ENCODE measurements around the gene HSH2D. TPM values are rescaled to one million over a fixed set of nuclear protein-coding genes. Genes with fewer than 3 reads are reported as not detected.

Gene HSH2D
- total and polyA plus RNA-seq, 9 of the 15 experiments (the other 6 are each of a cell fraction or from before 2014, with no cell fraction given) = 0.03 to 1.1 (median 0.35) TPM; not detected in 1

GRCh38 chr19:16185123-16185767, 41.8 kb downstream of the HSH2D start, which contains the start of gene FAM32A (continued):
- TF ChIP-seq, protein P1, sequence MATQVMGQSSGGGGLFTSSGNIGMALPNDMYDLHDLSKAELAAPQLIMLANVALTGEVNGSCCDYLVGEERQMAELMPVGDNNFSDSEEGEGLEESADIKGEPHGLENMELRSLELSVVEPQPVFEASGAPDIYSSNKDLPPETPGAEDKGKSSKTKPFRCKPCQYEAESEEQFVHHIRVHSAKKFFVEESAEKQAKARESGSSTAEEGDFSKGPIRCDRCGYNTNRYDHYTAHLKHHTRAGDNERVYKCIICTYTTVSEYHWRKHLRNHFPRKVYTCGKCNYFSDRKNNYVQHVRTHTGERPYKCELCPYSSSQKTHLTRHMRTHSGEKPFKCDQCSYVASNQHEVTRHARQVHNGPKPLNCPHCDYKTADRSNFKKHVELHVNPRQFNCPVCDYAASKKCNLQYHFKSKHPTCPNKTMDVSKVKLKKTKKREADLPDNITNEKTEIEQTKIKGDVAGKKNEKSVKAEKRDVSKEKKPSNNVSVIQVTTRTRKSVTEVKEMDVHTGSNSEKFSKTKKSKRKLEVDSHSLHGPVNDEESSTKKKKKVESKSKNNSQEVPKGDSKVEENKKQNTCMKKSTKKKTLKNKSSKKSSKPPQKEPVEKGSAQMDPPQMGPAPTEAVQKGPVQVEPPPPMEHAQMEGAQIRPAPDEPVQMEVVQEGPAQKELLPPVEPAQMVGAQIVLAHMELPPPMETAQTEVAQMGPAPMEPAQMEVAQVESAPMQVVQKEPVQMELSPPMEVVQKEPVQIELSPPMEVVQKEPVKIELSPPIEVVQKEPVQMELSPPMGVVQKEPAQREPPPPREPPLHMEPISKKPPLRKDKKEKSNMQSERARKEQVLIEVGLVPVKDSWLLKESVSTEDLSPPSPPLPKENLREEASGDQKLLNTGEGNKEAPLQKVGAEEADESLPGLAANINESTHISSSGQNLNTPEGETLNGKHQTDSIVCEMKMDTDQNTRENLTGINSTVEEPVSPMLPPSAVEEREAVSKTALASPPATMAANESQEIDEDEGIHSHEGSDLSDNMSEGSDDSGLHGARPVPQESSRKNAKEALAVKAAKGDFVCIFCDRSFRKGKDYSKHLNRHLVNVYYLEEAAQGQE (IDR thresholded peaks at IDR 0.05; ENCODE audit: borderline replicate concordance) = no peak
- TF ChIP-seq, protein P1 (CRISPR knock-in tag; IDR thresholded peaks at IDR 0.05; ENCODE audit: low read depth) = no peak
- TF ChIP-seq CTCFL (IDR thresholded peaks at IDR 0.05; ENCODE audit: borderline replicate concordance, insufficient read depth, low read depth, low read length, poor library complexity, severe bottlenecking) = no peak
- TF ChIP-seq, protein P2, sequence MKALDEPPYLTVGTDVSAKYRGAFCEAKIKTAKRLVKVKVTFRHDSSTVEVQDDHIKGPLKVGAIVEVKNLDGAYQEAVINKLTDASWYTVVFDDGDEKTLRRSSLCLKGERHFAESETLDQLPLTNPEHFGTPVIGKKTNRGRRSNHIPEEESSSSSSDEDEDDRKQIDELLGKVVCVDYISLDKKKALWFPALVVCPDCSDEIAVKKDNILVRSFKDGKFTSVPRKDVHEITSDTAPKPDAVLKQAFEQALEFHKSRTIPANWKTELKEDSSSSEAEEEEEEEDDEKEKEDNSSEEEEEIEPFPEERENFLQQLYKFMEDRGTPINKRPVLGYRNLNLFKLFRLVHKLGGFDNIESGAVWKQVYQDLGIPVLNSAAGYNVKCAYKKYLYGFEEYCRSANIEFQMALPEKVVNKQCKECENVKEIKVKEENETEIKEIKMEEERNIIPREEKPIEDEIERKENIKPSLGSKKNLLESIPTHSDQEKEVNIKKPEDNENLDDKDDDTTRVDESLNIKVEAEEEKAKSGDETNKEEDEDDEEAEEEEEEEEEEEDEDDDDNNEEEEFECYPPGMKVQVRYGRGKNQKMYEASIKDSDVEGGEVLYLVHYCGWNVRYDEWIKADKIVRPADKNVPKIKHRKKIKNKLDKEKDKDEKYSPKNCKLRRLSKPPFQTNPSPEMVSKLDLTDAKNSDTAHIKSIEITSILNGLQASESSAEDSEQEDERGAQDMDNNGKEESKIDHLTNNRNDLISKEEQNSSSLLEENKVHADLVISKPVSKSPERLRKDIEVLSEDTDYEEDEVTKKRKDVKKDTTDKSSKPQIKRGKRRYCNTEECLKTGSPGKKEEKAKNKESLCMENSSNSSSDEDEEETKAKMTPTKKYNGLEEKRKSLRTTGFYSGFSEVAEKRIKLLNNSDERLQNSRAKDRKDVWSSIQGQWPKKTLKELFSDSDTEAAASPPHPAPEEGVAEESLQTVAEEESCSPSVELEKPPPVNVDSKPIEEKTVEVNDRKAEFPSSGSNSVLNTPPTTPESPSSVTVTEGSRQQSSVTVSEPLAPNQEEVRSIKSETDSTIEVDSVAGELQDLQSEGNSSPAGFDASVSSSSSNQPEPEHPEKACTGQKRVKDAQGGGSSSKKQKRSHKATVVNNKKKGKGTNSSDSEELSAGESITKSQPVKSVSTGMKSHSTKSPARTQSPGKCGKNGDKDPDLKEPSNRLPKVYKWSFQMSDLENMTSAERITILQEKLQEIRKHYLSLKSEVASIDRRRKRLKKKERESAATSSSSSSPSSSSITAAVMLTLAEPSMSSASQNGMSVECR (CRISPR knock-in tag; IDR thresholded peaks at IDR 0.05) = peak; percentile 23; the same call in 1 of the 2 replicates
- TF ChIP-seq, protein P3, sequence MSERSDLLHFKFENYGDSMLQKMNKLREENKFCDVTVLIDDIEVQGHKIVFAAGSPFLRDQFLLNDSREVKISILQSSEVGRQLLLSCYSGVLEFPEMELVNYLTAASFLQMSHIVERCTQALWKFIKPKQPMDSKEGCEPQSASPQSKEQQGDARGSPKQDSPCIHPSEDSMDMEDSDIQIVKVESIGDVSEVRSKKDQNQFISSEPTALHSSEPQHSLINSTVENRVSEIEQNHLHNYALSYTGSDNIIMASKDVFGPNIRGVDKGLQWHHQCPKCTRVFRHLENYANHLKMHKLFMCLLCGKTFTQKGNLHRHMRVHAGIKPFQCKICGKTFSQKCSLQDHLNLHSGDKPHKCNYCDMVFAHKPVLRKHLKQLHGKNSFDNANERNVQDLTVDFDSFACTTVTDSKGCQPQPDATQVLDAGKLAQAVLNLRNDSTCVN (CRISPR knock-in tag; IDR thresholded peaks at IDR 0.05) = no peak
- TF ChIP-seq, protein P4, sequence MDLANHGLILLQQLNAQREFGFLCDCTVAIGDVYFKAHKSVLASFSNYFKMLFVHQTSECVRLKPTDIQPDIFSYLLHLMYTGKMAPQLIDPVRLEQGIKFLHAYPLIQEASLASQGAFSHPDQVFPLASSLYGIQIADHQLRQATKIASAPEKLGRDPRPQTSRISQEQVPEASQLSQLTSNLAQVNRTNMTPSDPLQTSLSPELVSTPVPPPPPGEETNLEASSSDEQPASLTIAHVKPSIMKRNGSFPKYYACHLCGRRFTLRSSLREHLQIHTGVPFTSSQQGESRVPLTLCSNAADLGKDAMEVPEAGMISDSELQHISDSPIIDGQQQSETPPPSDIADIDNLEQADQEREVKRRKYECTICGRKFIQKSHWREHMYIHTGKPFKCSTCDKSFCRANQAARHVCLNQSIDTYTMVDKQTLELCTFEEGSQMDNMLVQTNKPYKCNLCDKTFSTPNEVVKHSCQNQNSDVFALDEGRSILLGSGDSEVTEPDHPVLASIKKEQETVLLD (IDR thresholded peaks at IDR 0.05) = peak; percentile 83; the same call in 1 of the 2 replicates
- no peak for TF ChIP-seq NR1H2 (CRISPR knock-in tag; IDR thresholded peaks at IDR 0.05)

Data from K562 (cell line).